WTC11 (cell line): ENCODE data around the gene LRRC49. TPM values are rescaled to one million over a fixed set of nuclear protein-coding genes. Genes with fewer than 3 reads are reported as not detected.
"Not testable (repeated sequence)": the region's sequence is repeated elsewhere in the genome, so short reads cannot be mapped to it uniquely, and the experiment has no call there.

Experiments used
- ATAC-seq: fragments of 200-7000 bp; cut with Tn5 transposase; 2 replicates; pipeline ENCODE4 v1.10.0; 2021; ENCODE audit warnings: mild to moderate bottlenecking, moderate library complexity
- CTCF ChIA-PET: fragments of 300-600 bp; sonication (Branson Sonifier 250); formaldehyde crosslinking; loops from one replicate; lab custom pipeline; 2021; ENCODE audit warnings: antibody characterized with exemption; lab: Charles Lee
- POLR2A ChIA-PET: fragments of 350-600 bp; sonication (Branson Sonifier 250); formaldehyde crosslinking; loops from one replicate; lab custom pipeline; 2021; ENCODE audit warnings: antibody characterized with exemption; lab: Charles Lee
- DNase-seq: peaks from one replicate; pipeline ENCODE4 v3.0.0; 2021; ENCODE audit warnings: low spot score
- H3K27ac Mint-ChIP-seq: 2 replicates; pipeline ENCODE4 v1.8.0; 2021; ENCODE audit warnings: mixed read lengths
- H3K27me3 Mint-ChIP-seq: 2 replicates; pipeline ENCODE4 v1.8.0; 2021; ENCODE audit warnings: low read depth, mild to moderate bottlenecking, moderate library complexity, mixed read lengths
- H3K36me3 Mint-ChIP-seq: 2 replicates; pipeline ENCODE4 v1.8.0; 2021; ENCODE audit warnings: mixed read lengths
- H3K4me1 Mint-ChIP-seq: 2 replicates; pipeline ENCODE4 v1.8.0; 2022; ENCODE audit warnings: mixed read lengths
- H3K4me3 Mint-ChIP-seq: 2 replicates; pipeline ENCODE4 v1.8.0; 2021; ENCODE audit warnings: mild to moderate bottlenecking, moderate library complexity, mixed read lengths
- H3K9me3 Mint-ChIP-seq: 2 replicates; pipeline ENCODE4 v1.8.0; 2021; ENCODE audit warnings: mixed read lengths
- CREM ChIP-seq: sonication (generic); formaldehyde crosslinking; IDR thresholded peaks from 2 replicates; pipeline ENCODE4 v1.8.1; 2022; ENCODE audit warnings: mild to moderate bottlenecking, missing genetic modification reagents, moderate library complexity
- CTCF ChIP-seq: fragments of 200-600 bp; IDR thresholded peaks from 2 replicates; pipeline ENCODE4 v1.8.0; 2022; ENCODE audit warnings: antibody characterized with exemption
- GABPB1 ChIP-seq: sonication (generic); formaldehyde crosslinking; IDR thresholded peaks from 2 replicates; pipeline ENCODE4 v1.8.1; 2023; ENCODE audit warnings: mild to moderate bottlenecking, missing genetic modification reagents
- IRF2 ChIP-seq: sonication (generic); formaldehyde crosslinking; IDR thresholded peaks from 2 replicates; pipeline ENCODE4 v1.8.0; 2022; ENCODE audit warnings: low read depth, missing genetic modification reagents, borderline replicate concordance
- JAZF1 ChIP-seq: fragments of 250-450 bp; sonication (Bioruptor Pico); IDR thresholded peaks from 2 replicates; pipeline ENCODE4 v1.9.0; 2021; ENCODE audit warnings: moderate library complexity, mild to moderate bottlenecking, inconsistent platforms
- KAT7 ChIP-seq: sonication (generic); formaldehyde crosslinking; IDR thresholded peaks from 2 replicates; pipeline ENCODE4 v1.8.1; 2023; ENCODE audit warnings: missing genetic modification reagents, mild to moderate bottlenecking, borderline replicate concordance
- NR1H2 ChIP-seq: sonication (generic); formaldehyde crosslinking; IDR thresholded peaks from 2 replicates; pipeline ENCODE4 v1.9.0; 2021; ENCODE audit warnings: mild to moderate bottlenecking, moderate library complexity, missing genetic modification reagents
- RELA ChIP-seq: sonication (generic); formaldehyde crosslinking; IDR thresholded peaks from 2 replicates; pipeline ENCODE4 v1.8.1; 2022; ENCODE audit warnings: missing genetic modification reagents, mild to moderate bottlenecking, borderline replicate concordance
- RORB ChIP-seq: fragments of 250-450 bp; sonication (Bioruptor Pico); IDR thresholded peaks from 2 replicates; pipeline ENCODE4 v1.9.0; 2021; ENCODE audit warnings: mild to moderate bottlenecking
- TCF7 ChIP-seq: sonication (generic); formaldehyde crosslinking; IDR thresholded peaks from 2 replicates; pipeline ENCODE4 v1.8.0; 2022; ENCODE audit warnings: mild to moderate bottlenecking, low read depth, missing genetic modification reagents, moderate library complexity
- ZNF121 ChIP-seq: sonication (generic); formaldehyde crosslinking; IDR thresholded peaks from 2 replicates; pipeline ENCODE4 v1.8.0; 2023; ENCODE audit warnings: missing genetic modification reagents
- ZSCAN18 ChIP-seq: fragments of 250-450 bp; sonication (Bioruptor Pico); IDR thresholded peaks from 2 replicates; pipeline ENCODE4 v2.1.2; 2022; ENCODE audit warnings: mild to moderate bottlenecking, moderate library complexity
- total RNA-seq: library from RNA; stranded (reverse); gene quantifications from 3 replicates; pipeline ENCODE4 v1.2.3, GENCODE V29; 2021
- TF ChIP-seq, protein P1 (sequence below): sonication (generic); formaldehyde crosslinking; conservative IDR thresholded peaks from 2 replicates; pipeline ENCODE4 v1.8.1; 2022; ENCODE audit warnings: mild to moderate bottlenecking, missing genetic modification reagents
- TF ChIP-seq, protein P2 (sequence below): sonication (generic); formaldehyde crosslinking; IDR thresholded peaks from 2 replicates; pipeline ENCODE4 v1.8.1; 2022; ENCODE audit warnings: mild to moderate bottlenecking, moderate library complexity, missing genetic modification reagents
- TF ChIP-seq, protein P3 (sequence below): sonication (generic); formaldehyde crosslinking; IDR thresholded peaks from 2 replicates; pipeline ENCODE4 v1.8.0; 2022; ENCODE audit warnings: mild to moderate bottlenecking, missing genetic modification reagents
- TF ChIP-seq, protein P4 (sequence below): sonication (generic); formaldehyde crosslinking; IDR thresholded peaks from 2 replicates; pipeline ENCODE4 v1.8.1; 2022; ENCODE audit warnings: missing genetic modification reagents, borderline replicate concordance

The LRRC49 gene
- total RNA-seq, 1 experiment from 2014 or later, result 6.9 TPM

DNA sequence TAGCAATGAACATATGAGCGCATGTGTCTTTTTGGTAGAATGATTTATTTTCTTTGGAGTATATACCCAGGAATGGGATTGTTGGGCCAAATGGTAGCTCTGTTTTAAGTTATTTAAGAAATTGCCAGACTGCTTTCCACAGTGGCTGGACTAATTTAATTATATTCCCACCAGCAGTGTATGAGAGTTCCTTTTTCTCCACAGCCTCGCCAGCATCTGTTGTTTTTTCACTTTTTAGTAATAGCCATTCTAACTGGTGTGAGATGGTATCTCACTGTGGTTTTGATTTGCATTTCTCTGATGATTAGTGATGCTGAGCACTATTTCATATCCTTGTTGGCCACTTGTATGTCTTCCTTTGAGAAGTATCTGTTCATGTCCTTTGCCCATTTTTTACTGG, 153.5 kb downstream of the LRRC49 start:
- CTCF ChIA-PET, H3K36me3 Mint-ChIP-seq, H3K4me3 Mint-ChIP-seq, ATAC-seq, H3K9me3 Mint-ChIP-seq, H3K27ac Mint-ChIP-seq, POLR2A ChIA-PET, H3K27me3 Mint-ChIP-seq, DNase-seq: not testable (repeated sequence)
- peaks cover 19% of the 10 kb centered on the region for H3K4me1 Mint-ChIP-seq

DNA sequence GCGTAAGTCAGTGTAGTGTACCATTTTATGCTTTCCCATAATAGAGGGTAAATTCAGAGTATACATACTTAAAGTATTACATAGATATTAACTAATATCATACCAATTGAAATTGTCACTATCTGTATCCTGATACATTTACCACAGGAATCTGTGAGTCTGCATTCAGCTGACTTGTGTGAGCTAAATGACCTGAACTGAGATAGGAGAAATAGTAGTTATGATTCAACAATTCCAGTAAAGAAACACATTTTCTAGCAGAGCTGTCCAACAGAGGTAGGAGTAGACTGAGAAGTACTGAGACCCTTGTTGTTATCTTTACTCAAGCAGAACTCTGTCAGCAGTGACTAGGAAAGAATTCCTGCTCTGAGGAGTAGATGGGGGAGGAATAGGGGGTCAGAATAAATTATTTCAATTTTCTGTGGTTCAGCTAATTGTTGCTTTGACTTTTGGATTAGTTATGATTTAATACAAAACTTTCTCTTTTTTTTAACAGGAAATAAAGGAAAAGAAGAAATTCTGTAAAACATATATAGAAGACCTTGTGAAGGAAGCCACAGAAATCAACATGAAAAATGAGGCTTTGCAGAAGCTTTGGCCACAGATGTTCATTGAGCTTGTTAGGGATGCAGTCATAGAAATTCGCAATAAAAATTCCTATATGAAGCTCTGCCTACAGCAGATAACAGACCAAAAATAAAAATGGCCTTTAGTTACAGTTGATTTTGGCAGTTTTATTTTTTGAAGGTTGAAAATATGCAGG, 156.5 kb downstream of the LRRC49 start:
- no peak for ATAC-seq
- ChIA-PET CTCF (no interaction called here), POLR2A (no interaction called here)
- no peak for DNase-seq
- H3K4me3 Mint-ChIP-seq, result no peak overlapping the region
- H3K9me3 Mint-ChIP-seq, result peaks cover 4% of the 10 kb centered on the region
- H3K27me3 Mint-ChIP-seq, result no peaks in the 10 kb centered on the region
- H3K36me3 Mint-ChIP-seq, result peaks cover 3% of the 10 kb centered on the region; the same call in 1 of the 2 replicates
- H3K27ac Mint-ChIP-seq, result peak overlapping the region; percentile 21; the same call in 1 of the 2 replicates
- H3K4me1 Mint-ChIP-seq, result peaks cover 21% of the 10 kb centered on the region
- TF ChIP-seq, protein P1, sequence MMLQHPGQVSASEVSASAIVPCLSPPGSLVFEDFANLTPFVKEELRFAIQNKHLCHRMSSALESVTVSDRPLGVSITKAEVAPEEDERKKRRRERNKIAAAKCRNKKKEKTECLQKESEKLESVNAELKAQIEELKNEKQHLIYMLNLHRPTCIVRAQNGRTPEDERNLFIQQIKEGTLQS (CRISPR knock-in tag), result no peak
- TF ChIP-seq CREM (CRISPR knock-in tag), result no peak

GRCh38 chr15:71049706-71050422, 157.2 kb downstream of the LRRC49 start:
- Mint-ChIP-seq H3K9me3 (peaks cover 4% of the 10 kb centered on the region), H3K27ac (peak overlapping the region; percentile 37; the same call in 1 of the 2 replicates), H3K27me3 (no peaks in the 10 kb centered on the region), H3K4me3 (no peak overlapping the region), H3K4me1 (peaks cover 21% of the 10 kb centered on the region), H3K36me3 (peaks cover 3% of the 10 kb centered on the region; the same call in 1 of the 2 replicates)
- TF ChIP-seq TCF7 (no peak), JAZF1 (no peak), ZSCAN18 (CRISPR knock-in tag) (no peak), KAT7 (CRISPR knock-in tag) (no peak)
- TF ChIP-seq, protein P2, sequence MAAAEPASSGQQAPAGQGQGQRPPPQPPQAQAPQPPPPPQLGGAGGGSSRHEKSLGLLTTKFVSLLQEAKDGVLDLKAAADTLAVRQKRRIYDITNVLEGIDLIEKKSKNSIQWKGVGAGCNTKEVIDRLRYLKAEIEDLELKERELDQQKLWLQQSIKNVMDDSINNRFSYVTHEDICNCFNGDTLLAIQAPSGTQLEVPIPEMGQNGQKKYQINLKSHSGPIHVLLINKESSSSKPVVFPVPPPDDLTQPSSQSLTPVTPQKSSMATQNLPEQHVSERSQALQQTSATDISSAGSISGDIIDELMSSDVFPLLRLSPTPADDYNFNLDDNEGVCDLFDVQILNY (CRISPR knock-in tag), result no peak
- POLR2A ChIA-PET, result no interaction called here
- DNase-seq (peak; percentile 16), ATAC-seq (peak; percentile 88)
- CTCF ChIA-PET, result interaction anchor here (1.0 kb wide), 1 partner anchor 391 kb away, joined by 5 read pairs; no protein-coding TSS in a partner anchor

- POLR2A ChIA-PET, result no interaction called here
- TF ChIP-seq IRF2 (CRISPR knock-in tag), result no peak
- no peak for TF ChIP-seq NR1H2
- no peak for TF ChIP-seq TCF7
- CTCF ChIA-PET, result interaction anchor here (1.0 kb wide), 1 partner anchor 391 kb away, joined by 5 read pairs; no protein-coding TSS in a partner anchor
- no peak overlapping the region; the same call in 1 of the 2 replicates for H3K27ac Mint-ChIP-seq
- peaks cover 4% of the 10 kb centered on the region for H3K9me3 Mint-ChIP-seq
- no peak for DNase-seq
- H3K27me3 Mint-ChIP-seq, result no peaks in the 10 kb centered on the region
- H3K4me3 Mint-ChIP-seq, result no peak overlapping the region
- no peak for ATAC-seq
- peaks cover 21% of the 10 kb centered on the region for H3K4me1 Mint-ChIP-seq
- H3K36me3 Mint-ChIP-seq, result 0 out of 2 replicates have a peak, but pooled peaks cover 3% of the 10 kb centered on the region
Measured at GRCh38 chr15:71050461-71050860, 157.8 kb downstream of the LRRC49 start.

- Mint-ChIP-seq H3K36me3 (0 out of 2 replicates have a peak, but pooled peaks cover 3% of the 10 kb centered on the region), H3K4me3 (no peak overlapping the region), H3K9me3 (peaks cover 4% of the 10 kb centered on the region), H3K4me1 (peaks cover 21% of the 10 kb centered on the region), H3K27me3 (no peaks in the 10 kb centered on the region), H3K27ac (0 out of 2 replicates have a peak overlapping the region, but pooled peaks have one; percentile 50)
- DNase-seq (no peak), ATAC-seq (no peak)
- CTCF ChIA-PET, result no interaction called here
- POLR2A ChIA-PET, result no interaction called here
- TF ChIP-seq ZNF121 (no peak), CTCF (no peak), RORB (CRISPR knock-in tag) (no peak), RELA (no peak), GABPB1 (CRISPR knock-in tag) (no peak)
- TF ChIP-seq, protein P3, sequence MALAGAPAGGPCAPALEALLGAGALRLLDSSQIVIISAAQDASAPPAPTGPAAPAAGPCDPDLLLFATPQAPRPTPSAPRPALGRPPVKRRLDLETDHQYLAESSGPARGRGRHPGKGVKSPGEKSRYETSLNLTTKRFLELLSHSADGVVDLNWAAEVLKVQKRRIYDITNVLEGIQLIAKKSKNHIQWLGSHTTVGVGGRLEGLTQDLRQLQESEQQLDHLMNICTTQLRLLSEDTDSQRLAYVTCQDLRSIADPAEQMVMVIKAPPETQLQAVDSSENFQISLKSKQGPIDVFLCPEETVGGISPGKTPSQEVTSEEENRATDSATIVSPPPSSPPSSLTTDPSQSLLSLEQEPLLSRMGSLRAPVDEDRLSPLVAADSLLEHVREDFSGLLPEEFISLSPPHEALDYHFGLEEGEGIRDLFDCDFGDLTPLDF, result no peak
- TF ChIP-seq, protein P4, sequence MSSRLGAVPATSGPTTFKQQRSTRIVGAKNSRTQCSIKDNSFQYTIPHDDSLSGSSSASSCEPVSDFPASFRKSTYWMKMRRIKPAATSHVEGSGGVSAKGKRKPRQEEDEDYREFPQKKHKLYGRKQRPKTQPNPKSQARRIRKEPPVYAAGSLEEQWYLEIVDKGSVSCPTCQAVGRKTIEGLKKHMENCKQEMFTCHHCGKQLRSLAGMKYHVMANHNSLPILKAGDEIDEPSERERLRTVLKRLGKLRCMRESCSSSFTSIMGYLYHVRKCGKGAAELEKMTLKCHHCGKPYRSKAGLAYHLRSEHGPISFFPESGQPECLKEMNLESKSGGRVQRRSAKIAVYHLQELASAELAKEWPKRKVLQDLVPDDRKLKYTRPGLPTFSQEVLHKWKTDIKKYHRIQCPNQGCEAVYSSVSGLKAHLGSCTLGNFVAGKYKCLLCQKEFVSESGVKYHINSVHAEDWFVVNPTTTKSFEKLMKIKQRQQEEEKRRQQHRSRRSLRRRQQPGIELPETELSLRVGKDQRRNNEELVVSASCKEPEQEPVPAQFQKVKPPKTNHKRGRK (CRISPR knock-in tag), result no peak
Measured at GRCh38 chr15:71051539-71051938, 158.9 kb downstream of the LRRC49 start.
